Urinary bladder (tissue), 4 donors: ENCODE measurements around the gene FAM135A. TPM values are rescaled to one million over a fixed set of nuclear protein-coding genes. Genes with fewer than 3 reads are reported as not detected.
"Not testable (repeated sequence)": the region's sequence is repeated elsewhere in the genome, so short reads cannot be mapped to it uniquely, and the experiment has no call there.

ENCODE experiments used
- DNase-seq: peaks from one replicate; pipeline ENCODE4 v3.0.0-alpha.2; 2015; ENCODE audit errors: extremely low spot score
- H3K27ac ChIP-seq: one replicate; pipeline ENCODE4 v1.5.1; 2013; ENCODE audit warnings: low read depth, mild to moderate bottlenecking, moderate library complexity
- H3K36me3 ChIP-seq: one replicate; pipeline ENCODE4 v1.6.1; 2013; ENCODE audit warnings: mild to moderate bottlenecking, moderate library complexity; ENCODE audit not compliant: insufficient read depth
- H3K4me1 ChIP-seq: one replicate; pipeline ENCODE4 v1.6.1; 2013; ENCODE audit warnings: mild to moderate bottlenecking, moderate library complexity; ENCODE audit not compliant: insufficient read depth
- H3K4me3 ChIP-seq: one replicate; pipeline ENCODE4 v1.5.1; 2013; ENCODE audit warnings: low read depth, low read length
- WGBS: extraction: QIAGEN DNeasy Blood & Tissue Kit; methylation state at CpG from one replicate; pipeline ENCODE4 v1.1.7; 2013; 5-methylcytosine and 5-hydroxymethylcytosine counted together
- polyA plus RNA-seq: library from polyadenylated mRNA; stranded (reverse); fragments of 200-250 nt; gene quantifications from one replicate; pipeline ENCODE4 v1.2.3, GENCODE V29; 2013
- total RNA-seq: library from RNA; depleted of rRNA; stranded (reverse); fragments of >200 nt; gene quantifications from one replicate; pipeline ENCODE4 v1.2.3, GENCODE V29; 2014
- donor health status: healthy with polysubstance abuse.
- donor health status: healthy.

The FAM135A gene
- total and polyA plus RNA-seq, 2 donors, result 10.3 to 100 TPM

- no peak overlapping the region for H3K27ac ChIP-seq
- no peak overlapping the region for H3K4me3 ChIP-seq
- no peaks in the 10 kb centered on the region for H3K36me3 ChIP-seq
- H3K4me1 ChIP-seq, result no peaks in the 10 kb centered on the region
- DNase-seq, result no peak
These were observed 97.3 kb downstream of the FAM135A start for GRCh38 chr6:70510600-70510999.

- DNase-seq, result no peak
- Histone ChIP-seq H3K4me1 (no peaks in the 10 kb centered on the region), H3K4me3 (no peak overlapping the region), H3K27ac (no peak overlapping the region), H3K36me3 (no peaks in the 10 kb centered on the region)
- WGBS, result 93% methylated on average over 3 of the region's 3 CpGs
These were observed 105.4 kb downstream of the FAM135A start for GRCh38 chr6:70518723-70519122.

- no peak overlapping the region for H3K27ac ChIP-seq
- H3K4me3 ChIP-seq, result no peak overlapping the region
- H3K4me1 ChIP-seq, result no peaks in the 10 kb centered on the region
- no peaks in the 10 kb centered on the region for H3K36me3 ChIP-seq
- no peak for DNase-seq
These were observed 107.3 kb downstream of the FAM135A start for GRCh38 chr6:70520575-70520974.

- Histone ChIP-seq H3K27ac (no peak overlapping the region), H3K4me3 (no peak overlapping the region), H3K4me1 (no peaks in the 10 kb centered on the region), H3K36me3 (no peaks in the 10 kb centered on the region)
- DNase-seq, result no peak
- WGBS, result 94% methylated on average over 4 of the region's 4 CpGs
These were observed 111.5 kb downstream of the FAM135A start for GRCh38 chr6:70524721-70525286.

GRCh38 chr6:70527071-70527737 lies 113.9 kb downstream of the FAM135A start:
- WGBS, result 88% methylated on average over 5 of the region's 5 CpGs
- H3K36me3 ChIP-seq, result peaks cover 2% of the 10 kb centered on the region
- DNase-seq, result no peak

GRCh38 chr6:70530023-70530422 lies 116.7 kb downstream of the FAM135A start:
- DNase-seq, result no peak
- H3K36me3 ChIP-seq, result peaks cover 2% of the 10 kb centered on the region
- WGBS, result over 99% methylated on average over 2 of the region's 2 CpGs
- no peak overlapping the region for H3K27ac ChIP-seq
- H3K4me3 ChIP-seq, result no peak overlapping the region
- no peaks in the 10 kb centered on the region for H3K4me1 ChIP-seq

More at GRCh38 chr6:70527071-70527737, 113.9 kb downstream of the FAM135A start:
- no peak overlapping the region for H3K27ac ChIP-seq
- H3K4me1 ChIP-seq, result no peaks in the 10 kb centered on the region
- no peak overlapping the region for H3K4me3 ChIP-seq

GRCh38 chr6:70531133-70531532 lies 117.8 kb downstream of the FAM135A start:
- no peak overlapping the region for H3K27ac ChIP-seq
- H3K4me3 ChIP-seq, result no peak overlapping the region
- DNase-seq, result no peak
- 97% methylated on average over 1 of the region's 1 CpG for WGBS
- peaks cover 4% of the 10 kb centered on the region for H3K36me3 ChIP-seq
- no peaks in the 10 kb centered on the region for H3K4me1 ChIP-seq

- H3K27ac ChIP-seq, result no peak overlapping the region
- H3K4me3 ChIP-seq, result no peak overlapping the region
- H3K36me3 ChIP-seq, result peaks cover 6% of the 10 kb centered on the region
- no peak for DNase-seq
- WGBS, result 88% methylated on average over 1 of the region's 1 CpG
- no peaks in the 10 kb centered on the region for H3K4me1 ChIP-seq
These were observed 124.0 kb downstream of the FAM135A start for GRCh38 chr6:70537266-70537665.

GRCh38 chr6:70538376-70538775 lies 125.1 kb downstream of the FAM135A start:
- Histone ChIP-seq H3K36me3 (peaks cover 6% of the 10 kb centered on the region), H3K4me1 (no peaks in the 10 kb centered on the region), H3K4me3 (no peak overlapping the region), H3K27ac (no peak overlapping the region)
- DNase-seq, result no peak
- 89% methylated on average over 1 of the region's 1 CpG for WGBS

- Histone ChIP-seq H3K4me1 (no peaks in the 10 kb centered on the region), H3K4me3 (no peak overlapping the region), H3K27ac (no peak overlapping the region), H3K36me3 (no peaks in the 10 kb centered on the region)
- DNase-seq, result no peak
These were observed 134.0 kb downstream of the FAM135A start for GRCh38 chr6:70547313-70547712.

GRCh38 chr6:70547905-70548304 lies 134.6 kb downstream of the FAM135A start:
- no peaks in the 10 kb centered on the region for H3K4me1 ChIP-seq
- H3K27ac ChIP-seq, result no peak overlapping the region
- H3K36me3 ChIP-seq, result no peaks in the 10 kb centered on the region
- 75% methylated on average over 3 of the region's 3 CpGs for WGBS
- H3K4me3 ChIP-seq, result no peak overlapping the region
- DNase-seq, result no peak

- no peaks in the 10 kb centered on the region for H3K4me1 ChIP-seq
- H3K27ac ChIP-seq, result no peak overlapping the region
- no peak overlapping the region for H3K4me3 ChIP-seq
- H3K36me3 ChIP-seq, result no peaks in the 10 kb centered on the region
- no peak for DNase-seq
These were observed 136.0 kb downstream of the FAM135A start for GRCh38 chr6:70549327-70549726.

- WGBS, result 97% methylated on average over 1 of the region's 1 CpG
- DNase-seq, result no peak
- no peaks in the 10 kb centered on the region for H3K36me3 ChIP-seq
- H3K4me3 ChIP-seq, result no peak overlapping the region
- H3K4me1 ChIP-seq, result no peaks in the 10 kb centered on the region
- no peak overlapping the region for H3K27ac ChIP-seq
These were observed 138.3 kb downstream of the FAM135A start for GRCh38 chr6:70551566-70551965.

GRCh38 chr6:70552286-70552940 lies 139.1 kb downstream of the FAM135A start:
- 73% methylated on average over 13 of the region's 13 CpGs for WGBS
- not testable (repeated sequence) for DNase-seq, H3K27ac ChIP-seq, H3K4me1 ChIP-seq, H3K36me3 ChIP-seq, H3K4me3 ChIP-seq
